Activated CD4-positive, CD25-positive, alpha-beta regulatory T cell (primary cell): Measurements from ENCODE around the gene FPGT.
"Not testable (repeated sequence)": the region's sequence is repeated elsewhere in the genome, so short reads cannot be mapped to it uniquely, and the experiment has no call there.

ENCODE experiments used
- DNase-seq, 4 experiments: peaks; one replicate each; lab custom pipeline; 2025; lab: John Stamatoyannopoulos, UW

FPGT gene

DNA sequence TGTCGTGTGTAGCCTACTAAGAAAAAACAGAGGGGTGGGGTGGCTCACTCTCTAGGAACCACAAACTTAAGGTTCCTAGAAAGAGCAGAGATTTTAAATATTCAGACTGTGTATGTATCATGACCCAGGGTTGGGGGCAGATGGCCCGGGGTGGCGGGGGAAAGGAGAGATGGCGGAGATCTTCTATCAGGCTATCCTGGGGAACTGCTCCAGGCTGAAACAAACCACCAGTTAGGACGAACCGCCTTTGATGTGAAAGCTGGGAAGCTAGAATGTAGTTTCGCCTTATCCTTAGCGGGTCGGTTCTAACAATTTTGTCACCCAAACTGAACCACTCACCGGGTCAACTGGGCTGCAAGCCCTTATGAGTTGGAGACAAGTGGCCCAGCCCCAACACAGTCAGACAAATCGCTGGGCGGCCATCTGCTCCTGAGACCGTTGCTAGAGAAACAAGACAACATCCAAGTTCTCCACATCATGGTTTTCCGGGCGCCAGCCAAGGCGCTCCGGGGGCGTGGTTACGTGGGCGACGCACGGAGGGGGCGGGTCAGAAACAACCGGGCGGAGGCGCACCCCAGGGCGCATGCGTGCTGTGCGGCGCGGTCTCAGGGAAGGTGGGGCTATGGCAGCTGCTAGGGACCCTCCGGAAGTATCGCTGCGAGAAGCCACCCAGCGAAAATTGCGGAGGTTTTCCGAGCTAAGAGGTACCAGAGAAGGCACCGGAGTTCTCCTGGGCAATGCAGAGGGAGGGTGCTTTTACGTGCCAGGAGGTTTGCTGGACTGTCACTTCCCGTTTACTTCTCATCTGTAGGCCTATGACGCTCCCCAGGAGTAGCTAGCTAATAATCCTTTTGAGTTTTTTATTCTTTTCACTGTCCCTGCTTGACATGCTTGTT, at the start of gene FPGT, which contains the start of gene LRRIQ3:
Gene FPGT, plus strand, starts transcription at position 586 of the 896 bp plus-strand sequence. Its CDS starts 37 bp downstream, at position 623.
Gene LRRIQ3, minus strand, starts transcription at position 520 of the 896 bp plus-strand sequence. CDS start 14,492 bp downstream, outside the sequence.
- peak; percentile 86 to 91 (median 88) for DNase-seq

DNA sequence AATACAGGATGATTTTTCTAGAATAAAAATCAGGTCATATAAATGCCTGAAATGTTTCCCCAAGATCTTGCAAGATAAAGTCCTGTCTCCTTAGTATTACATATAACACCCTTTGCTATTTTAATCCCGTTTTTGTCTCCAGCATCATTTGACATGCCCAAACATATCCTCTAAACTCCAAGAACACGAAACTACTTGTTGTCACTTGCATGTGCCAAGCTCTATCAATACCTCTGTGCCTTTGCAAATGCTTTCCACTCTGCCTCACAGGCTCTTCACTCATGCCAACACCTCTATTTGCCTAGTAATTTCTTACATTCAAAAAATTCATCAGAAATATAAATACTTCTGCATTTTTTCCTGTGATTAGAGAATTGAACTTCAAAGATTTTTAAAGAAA, 38.0 kb upstream of the FPGT start:
- DNase-seq = no peak

GRCh38 chr1:74161497-74161896, 36.5 kb upstream of the FPGT start:
- DNase-seq = no peak

DNA sequence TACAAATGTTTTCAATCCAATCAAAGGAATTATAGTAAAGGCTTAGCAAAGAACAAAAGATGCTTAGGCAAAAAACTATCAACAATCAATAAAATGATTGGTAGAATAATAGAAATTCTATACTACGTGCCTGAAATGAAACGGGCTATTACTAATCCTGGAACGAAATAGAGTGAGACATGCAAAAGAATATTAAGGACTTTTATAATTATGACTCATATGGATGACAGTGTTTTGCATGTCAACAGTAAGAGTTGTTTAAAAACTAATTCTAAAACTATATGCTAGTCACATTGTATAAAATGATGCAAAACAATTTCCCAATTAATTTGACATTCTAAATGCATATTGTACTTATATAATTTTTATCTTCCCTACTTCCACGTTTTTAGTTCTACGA, 35.7 kb upstream of the FPGT start:
- DNase-seq = no peak

DNA sequence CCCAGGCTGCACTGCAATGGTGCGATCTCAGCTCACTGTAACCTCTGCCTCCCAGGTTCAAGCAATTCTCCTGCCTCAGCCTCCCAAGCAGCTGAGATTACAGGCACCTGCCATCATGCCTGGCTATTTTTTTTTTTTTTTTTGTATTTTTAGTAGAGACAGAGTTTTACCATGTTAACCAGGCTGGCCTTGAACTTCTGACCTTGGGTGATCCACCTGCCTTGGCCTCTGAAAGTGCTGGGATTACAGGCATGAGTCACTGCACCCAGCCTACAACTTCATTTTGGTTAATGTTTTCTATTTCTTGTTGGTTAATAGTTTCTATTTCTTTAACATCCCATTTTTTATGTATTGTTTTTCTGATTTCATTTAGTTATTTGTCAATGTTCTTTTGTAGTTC, 23.6 kb upstream of the FPGT start:
- not testable (repeated sequence) for DNase-seq

DNA sequence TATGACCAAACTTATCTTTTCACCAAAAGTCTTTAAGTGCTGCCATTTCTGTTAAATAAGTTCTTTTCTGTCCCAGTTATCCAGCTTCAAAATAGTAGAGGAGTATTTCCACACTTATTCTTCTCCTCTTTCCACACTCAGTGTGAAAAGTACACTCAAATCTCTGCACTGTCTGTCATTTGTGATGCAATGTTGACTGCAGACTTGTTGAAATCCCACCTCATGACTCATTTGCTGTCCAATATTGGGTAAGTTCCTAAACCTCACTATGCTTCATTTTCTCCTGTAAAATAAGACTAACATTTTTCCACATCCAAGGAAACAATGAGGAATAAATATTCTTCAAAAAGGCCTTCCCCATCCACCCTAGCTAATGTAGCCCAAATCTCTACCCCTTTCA, 17.6 kb upstream of the FPGT start:
- no peak for DNase-seq

DNA sequence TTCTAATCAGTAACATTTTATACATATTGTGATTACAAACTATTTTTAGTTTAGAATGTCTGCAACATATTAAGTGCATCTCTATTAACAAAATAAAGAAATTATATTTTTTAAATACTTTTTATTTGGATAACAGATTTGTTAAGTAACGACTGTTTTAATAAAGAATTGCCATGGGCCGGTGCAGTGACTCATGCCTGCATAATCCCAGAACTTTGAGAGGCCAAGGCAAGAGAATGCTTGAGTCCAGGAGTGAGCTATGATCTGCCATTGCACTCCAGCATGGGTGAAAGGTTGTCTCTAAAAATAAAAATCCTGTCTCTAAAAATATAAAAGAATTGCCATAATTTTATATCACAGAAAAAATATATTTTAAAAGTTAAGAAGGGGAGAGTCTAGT, 4.1 kb upstream of the FPGT start:
- DNase-seq = no peak

GRCh38 chr1:74195339-74195738, 2.7 kb upstream of the FPGT start:
- no peak for DNase-seq

GRCh38 chr1:74197255-74197654, 787 bp upstream of the FPGT start:
- DNase-seq = no peak

- DNase-seq = no peak
Observed at GRCh38 chr1:74199504-74199903, 1.5 kb downstream of the FPGT start.

- DNase-seq = no peak
Observed at GRCh38 chr1:74205266-74205665, 7.2 kb downstream of the FPGT start.

DNA sequence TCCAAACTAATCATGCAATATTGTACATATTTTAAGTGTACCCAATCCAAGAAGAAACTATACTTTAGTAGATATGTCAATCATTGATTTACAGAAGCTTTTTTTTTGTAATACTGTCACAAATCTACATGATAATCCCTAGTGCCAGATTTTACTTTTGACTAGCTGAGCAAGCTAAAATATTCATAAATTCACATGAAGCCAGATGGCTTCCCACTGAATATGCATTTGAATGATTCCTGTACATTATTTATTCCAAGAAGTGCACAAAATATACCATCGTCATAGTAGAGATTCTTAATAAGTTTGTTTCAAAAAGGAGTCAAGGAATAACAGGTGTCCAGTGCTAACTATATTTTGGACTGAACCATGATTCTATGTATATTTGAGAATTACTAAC, 17.2 kb downstream of the FPGT start:
- no peak for DNase-seq

DNA sequence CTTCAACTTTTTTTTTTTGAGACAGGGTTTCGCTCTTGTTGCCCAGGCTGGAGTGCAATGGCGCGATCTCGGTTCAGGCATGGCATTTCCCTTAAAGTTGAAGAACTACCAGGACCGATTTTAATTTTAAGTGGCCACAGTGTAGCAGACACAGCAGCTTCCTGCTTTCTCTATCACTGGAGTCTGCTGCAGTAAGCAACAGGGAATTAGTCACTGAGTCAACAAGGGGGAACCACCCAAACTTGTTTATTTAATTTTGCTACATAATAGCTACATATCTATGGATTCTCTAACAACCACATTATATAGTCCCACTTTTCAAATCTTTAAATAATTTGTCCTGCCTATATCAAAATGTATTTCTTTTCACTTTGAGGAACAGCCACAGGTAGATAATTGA, 24.7 kb downstream of the FPGT start:
- no peak for DNase-seq

- no peak for DNase-seq
Observed at GRCh38 chr1:74223453-74223852, 25.4 kb downstream of the FPGT start.

DNA sequence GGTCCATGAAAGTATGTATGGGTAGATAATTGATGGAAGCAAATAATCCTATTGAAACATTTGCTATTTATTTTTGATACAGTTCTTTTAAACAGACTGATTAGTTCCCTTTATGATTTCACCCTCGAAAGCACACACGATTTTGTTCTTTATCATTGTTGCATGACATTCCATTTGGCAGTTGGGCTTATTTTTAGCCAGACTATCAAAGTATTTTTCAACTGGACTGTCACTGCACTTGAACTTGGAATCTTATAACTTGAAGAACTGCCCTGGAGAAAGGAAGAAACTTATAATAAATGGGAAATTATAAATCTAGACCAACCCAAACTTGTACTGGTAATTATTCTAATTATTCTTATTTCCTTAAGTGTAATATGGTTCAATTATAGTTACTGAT, 37.1 kb downstream of the FPGT start, which contains the start of gene TNNI3K:
Gene TNNI3K, plus strand, starts transcription at position 235 of the 400 bp plus-strand sequence. Its CDS starts 65 bp downstream, at position 300.
- no peak for DNase-seq

GRCh38 chr1:74236440-74236839, 38.4 kb downstream of the FPGT start:
- no peak for DNase-seq

DNA sequence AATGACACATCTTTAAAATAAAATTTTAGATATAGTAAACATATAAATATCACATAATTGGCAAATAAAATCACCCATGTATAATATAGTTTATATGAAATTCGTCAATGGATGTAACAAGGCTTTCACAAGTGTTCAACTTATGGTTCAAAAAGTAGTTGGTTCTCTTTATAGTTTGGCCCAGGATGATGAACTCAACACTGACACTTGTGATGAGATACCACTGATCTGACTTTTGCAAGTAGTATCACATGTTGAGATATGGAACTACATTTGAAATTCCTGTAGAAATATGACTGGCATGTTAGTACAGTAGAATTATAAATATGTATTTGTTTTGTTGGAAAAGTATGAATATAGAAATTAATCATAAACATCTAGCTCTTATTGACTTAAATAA, 39.0 kb downstream of the FPGT start:
- DNase-seq = no peak

- DNase-seq = no peak
Observed at GRCh38 chr1:74237787-74238186, 39.7 kb downstream of the FPGT start.

GRCh38 chr1:74245168-74245772, 47.2 kb downstream of the FPGT start:
- DNase-seq = no peak

DNA sequence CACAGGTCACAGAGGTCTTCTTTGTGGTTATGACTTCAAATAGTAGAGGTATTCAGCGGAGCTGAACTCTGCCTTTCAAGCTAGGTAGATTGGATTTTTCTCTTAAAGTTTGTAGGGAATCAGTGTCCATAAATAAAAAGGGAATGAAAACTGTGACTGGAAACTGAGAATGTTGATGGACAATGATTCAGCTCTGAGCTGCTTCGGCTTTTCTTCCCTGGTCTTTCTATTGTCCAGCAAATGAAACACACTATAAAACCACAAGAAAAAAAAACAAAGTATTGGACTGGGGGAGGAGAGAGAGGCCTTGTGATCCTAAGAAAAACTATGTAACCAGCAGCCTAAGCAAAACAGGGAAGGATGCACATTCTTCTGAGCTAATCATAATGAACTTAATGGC, 48.3 kb downstream of the FPGT start:
- DNase-seq = no peak

- DNase-seq = no peak
Observed at GRCh38 chr1:74247881-74248528, 50.0 kb downstream of the FPGT start.

GRCh38 chr1:74253243-74253824, 55.3 kb downstream of the FPGT start:
- DNase-seq = not testable (repeated sequence)
